Large intestine (tissue), 3 donors: ENCODE measurements around the gene NAPA. TPM values are rescaled to one million over a fixed set of nuclear protein-coding genes. Genes with fewer than 3 reads are reported as not detected.

Experiments used
- DNase-seq, 2 donors: peaks; one replicate each; pipeline versions ENCODE4 v3.0.0 to v3.0.0-alpha.2; 2013
- H3K27ac ChIP-seq: one replicate; pipeline ENCODE4 v1.5.1; 2013; ENCODE audit warnings: low read length
- H3K27me3 ChIP-seq: 2 replicates; pipeline ENCODE4 v1.6.1; 2013; ENCODE audit warnings: low read length; ENCODE audit not compliant: control insufficient read depth, insufficient read depth
- H3K36me3 ChIP-seq: 2 replicates; pipeline ENCODE4 v1.6.1; 2013; ENCODE audit warnings: low read length; ENCODE audit not compliant: control insufficient read depth, insufficient read depth
- H3K4me1 ChIP-seq: one replicate; pipeline ENCODE4 v1.6.1; 2013; ENCODE audit warnings: low read length; ENCODE audit not compliant: control insufficient read depth, insufficient read depth
- H3K4me3 ChIP-seq: one replicate; pipeline ENCODE4 v1.5.1; 2013; ENCODE audit warnings: low read length
- H3K9me3 ChIP-seq: one replicate; pipeline ENCODE4 v1.6.1; 2013; ENCODE audit warnings: mild to moderate bottlenecking, low read depth, low read length, moderate library complexity; ENCODE audit not compliant: control insufficient read depth
- WGBS: methylation state at CpG from one replicate; pipeline ENCODE4 v1.1.5; 2013; ENCODE audit warnings: low lambda C conversion rate; ENCODE audit not compliant: insufficient coverage; 5-methylcytosine and 5-hydroxymethylcytosine counted together
- polyA plus RNA-seq: library from polyadenylated mRNA; unstranded; fragments of 120-200 nt; gene quantifications from one replicate; pipeline ENCODE4 v1.2.1, GENCODE V29; 2013

NAPA gene
- polyA plus RNA-seq, 1 donor, result 87.9 TPM

DNA sequence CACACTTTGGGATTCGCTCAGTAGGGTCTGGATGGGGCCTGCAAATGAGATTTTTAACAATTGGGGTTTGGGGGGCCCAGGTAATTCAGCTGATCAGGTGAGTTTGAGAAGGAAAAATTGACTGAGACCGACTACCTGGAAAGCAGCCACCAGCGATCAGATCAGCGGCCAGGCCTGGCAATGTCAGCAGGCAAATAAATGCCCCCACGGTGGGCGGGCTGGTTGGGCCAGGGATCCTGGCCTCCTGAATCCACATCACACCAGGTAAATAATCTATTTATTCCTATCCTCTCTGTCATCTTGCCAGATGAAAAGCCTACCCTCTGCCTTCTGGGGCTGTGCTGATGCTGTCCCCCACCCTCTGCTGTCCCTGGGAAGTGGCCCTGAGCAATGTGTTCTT lies 9.4 kb downstream of the NAPA start:
- H3K27ac ChIP-seq, result no peak overlapping the region
- no peaks in the 10 kb centered on the region for H3K9me3 ChIP-seq
- H3K4me3 ChIP-seq, result no peak overlapping the region
- WGBS, result no CpG with 5 or more reads among the region's 6 CpGs
- no peak for DNase-seq
- H3K36me3 ChIP-seq, result peaks cover 51% of the 10 kb centered on the region
- no peaks in the 10 kb centered on the region for H3K27me3 ChIP-seq
- H3K4me1 ChIP-seq, result peaks cover 22% of the 10 kb centered on the region

- H3K27ac ChIP-seq, result no peak overlapping the region
- H3K36me3 ChIP-seq, result peaks cover 59% of the 10 kb centered on the region
- H3K27me3 ChIP-seq, result no peaks in the 10 kb centered on the region
- no peaks in the 10 kb centered on the region for H3K9me3 ChIP-seq
- H3K4me3 ChIP-seq, result no peak overlapping the region
- no peak for DNase-seq
- no CpG with 5 or more reads among the region's 5 CpGs for WGBS
- peaks cover 22% of the 10 kb centered on the region for H3K4me1 ChIP-seq
Measured at GRCh38 chr19:47503826-47504150, 11.1 kb downstream of the NAPA start.

DNA sequence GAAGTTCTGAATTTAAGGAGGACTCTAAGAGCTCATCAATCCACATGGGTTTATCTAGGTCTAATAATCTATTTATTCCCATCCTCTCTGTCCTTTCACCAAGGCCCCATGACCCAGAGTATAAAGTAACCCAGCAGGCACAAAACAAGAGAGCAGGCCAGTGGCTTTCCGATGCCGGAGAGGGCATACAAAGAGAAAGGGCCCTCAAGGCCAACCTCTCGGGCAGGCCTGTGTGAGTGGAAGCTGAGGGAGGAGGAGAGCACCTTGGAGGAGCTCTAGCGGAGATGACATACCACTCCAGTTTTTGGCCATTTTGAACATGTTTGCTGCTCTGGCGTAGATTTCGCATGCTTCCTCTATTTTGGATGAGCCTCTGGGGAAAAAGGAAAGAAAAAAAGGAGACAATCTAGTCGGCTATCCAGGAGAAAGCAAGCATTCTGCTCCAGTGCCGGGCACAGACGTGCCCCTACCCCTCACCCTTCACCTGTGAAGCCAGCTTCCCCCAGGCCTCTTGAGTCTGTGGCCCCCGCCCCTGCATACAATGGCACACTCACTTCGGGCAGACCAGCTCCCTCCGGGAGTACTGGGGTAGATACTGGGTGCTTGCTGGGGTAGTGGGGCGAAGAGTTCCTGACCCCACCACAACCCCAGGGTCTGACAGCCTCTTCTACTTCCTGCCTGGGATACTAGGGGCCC lies 11.6 kb downstream of the NAPA start:
- no CpG with 5 or more reads among the region's 13 CpGs for WGBS
- H3K36me3 ChIP-seq, result peaks cover 64% of the 10 kb centered on the region
- H3K9me3 ChIP-seq, result no peaks in the 10 kb centered on the region
- DNase-seq, result no peak
- peaks cover 22% of the 10 kb centered on the region for H3K4me1 ChIP-seq
- no peaks in the 10 kb centered on the region for H3K27me3 ChIP-seq
- H3K27ac ChIP-seq, result no peak overlapping the region
- H3K4me3 ChIP-seq, result no peak overlapping the region

- Histone ChIP-seq H3K4me1 (no peaks in the 10 kb centered on the region), H3K9me3 (no peaks in the 10 kb centered on the region), H3K27ac (no peak overlapping the region), H3K4me3 (no peak overlapping the region), H3K27me3 (no peaks in the 10 kb centered on the region), H3K36me3 (peaks cover 89% of the 10 kb centered on the region)
- DNase-seq, result no peak
- no CpG with 5 or more reads among the region's 32 CpGs for WGBS
Measured at GRCh38 chr19:47499863-47500830, 14.7 kb downstream of the NAPA start.

- no peaks in the 10 kb centered on the region for H3K27me3 ChIP-seq
- H3K36me3 ChIP-seq, result peaks cover 91% of the 10 kb centered on the region
- no peaks in the 10 kb centered on the region for H3K9me3 ChIP-seq
- H3K4me3 ChIP-seq, result no peak overlapping the region
- no peak for DNase-seq
- no peak overlapping the region for H3K27ac ChIP-seq
- no peaks in the 10 kb centered on the region for H3K4me1 ChIP-seq
- WGBS, result no CpG with 5 or more reads among the region's 7 CpGs
Measured at GRCh38 chr19:47499371-47499770, 15.5 kb downstream of the NAPA start.

GRCh38 chr19:47498561-47498960 lies 16.3 kb downstream of the NAPA start:
- Histone ChIP-seq H3K4me3 (no peak overlapping the region), H3K27ac (no peak overlapping the region), H3K36me3 (peaks cover 90% of the 10 kb centered on the region), H3K4me1 (no peaks in the 10 kb centered on the region), H3K27me3 (no peaks in the 10 kb centered on the region), H3K9me3 (no peaks in the 10 kb centered on the region)
- WGBS, result no CpG with 5 or more reads among the region's 5 CpGs
- no peak for DNase-seq

DNA sequence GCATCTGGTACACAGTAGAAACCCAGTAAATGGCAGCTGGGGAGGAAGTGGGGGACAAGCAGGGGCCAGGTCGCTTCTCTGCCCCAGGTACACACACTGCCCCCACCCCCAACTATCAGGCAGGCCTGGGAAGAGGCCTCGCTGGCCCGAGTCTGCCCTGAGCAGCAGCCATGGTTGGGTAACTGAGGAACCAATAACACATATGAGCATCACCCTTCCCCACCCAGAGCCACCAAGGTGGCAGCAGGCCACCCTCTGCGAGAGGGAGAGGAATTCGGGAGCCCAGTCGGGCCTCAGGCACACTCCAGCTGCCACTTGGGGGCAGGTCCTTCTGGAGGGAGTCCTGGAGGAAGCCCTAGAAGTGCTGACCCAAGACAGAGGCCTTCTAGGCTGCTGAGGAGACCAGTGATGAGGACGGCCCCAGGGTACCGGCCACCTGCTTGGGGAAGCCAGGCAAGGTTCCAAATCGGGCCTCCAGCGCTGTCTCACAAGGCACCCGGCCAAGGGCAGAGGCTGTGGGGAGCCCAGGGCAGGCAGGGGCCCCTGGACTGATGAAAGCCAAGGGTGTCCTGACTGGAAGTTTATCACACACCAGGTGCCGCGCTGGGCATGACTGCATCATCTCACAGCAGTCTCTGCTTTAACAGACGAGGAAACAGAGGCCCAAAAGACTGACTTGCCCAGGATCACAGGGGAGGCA lies 16.9 kb downstream of the NAPA start:
- Histone ChIP-seq H3K4me3 (no peak overlapping the region), H3K36me3 (peaks cover 90% of the 10 kb centered on the region), H3K27ac (no peak overlapping the region), H3K9me3 (no peaks in the 10 kb centered on the region), H3K4me1 (no peaks in the 10 kb centered on the region), H3K27me3 (no peaks in the 10 kb centered on the region)
- WGBS, result no CpG with 5 or more reads among the region's 14 CpGs
- DNase-seq, result no peak

DNA sequence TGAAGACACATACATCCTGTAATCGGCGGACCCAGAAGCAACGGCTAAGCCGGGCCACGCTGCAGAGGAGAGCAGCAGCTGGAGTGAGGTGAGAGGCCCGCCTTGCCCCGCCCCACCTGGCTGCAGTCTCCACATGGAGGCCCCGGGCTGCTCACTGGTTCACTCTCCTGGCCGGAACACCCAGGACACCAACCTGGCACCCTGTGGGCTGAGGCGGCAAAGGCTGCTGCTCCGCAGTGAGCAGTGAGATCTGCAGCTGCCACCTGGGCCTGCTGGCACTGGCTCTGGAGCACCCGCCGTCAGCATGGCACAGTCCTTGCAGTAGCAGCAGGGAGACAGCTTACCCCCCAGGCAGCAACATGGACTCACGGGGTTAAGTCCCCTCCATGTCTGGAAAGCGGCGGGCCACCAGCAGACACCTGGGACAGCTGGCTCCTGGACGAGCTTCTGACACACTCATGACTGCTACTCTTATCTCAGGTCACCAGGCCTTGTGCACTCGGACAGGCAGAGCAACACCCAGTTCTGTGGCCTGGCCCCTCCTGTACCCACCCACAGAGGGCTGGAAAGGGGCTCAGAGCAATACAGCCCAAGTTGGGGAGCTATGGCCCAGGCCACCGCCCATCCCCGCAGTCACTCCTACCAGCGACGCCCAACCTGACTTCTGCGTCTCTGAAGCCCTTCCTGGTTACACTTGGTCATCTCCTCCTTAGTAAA lies 17.7 kb downstream of the NAPA start:
- DNase-seq, result no peak
- no CpG with 5 or more reads among the region's 23 CpGs for WGBS

GRCh38 chr19:47495478-47496372 lies 19.1 kb downstream of the NAPA start:
- Histone ChIP-seq H3K27ac (no peak overlapping the region), H3K9me3 (no peaks in the 10 kb centered on the region), H3K36me3 (peaks cover 91% of the 10 kb centered on the region), H3K4me1 (no peaks in the 10 kb centered on the region), H3K27me3 (no peaks in the 10 kb centered on the region), H3K4me3 (no peak overlapping the region)
- no peak for DNase-seq
- 100% methylated on average over 1 of the region's 17 CpGs for WGBS

More for the DNA sequence above, 17.7 kb downstream of the NAPA start:
- H3K4me1 ChIP-seq, result no peaks in the 10 kb centered on the region
- no peaks in the 10 kb centered on the region for H3K27me3 ChIP-seq
- H3K27ac ChIP-seq, result no peak overlapping the region
- H3K4me3 ChIP-seq, result no peak overlapping the region
- no peaks in the 10 kb centered on the region for H3K9me3 ChIP-seq
- peaks cover 91% of the 10 kb centered on the region for H3K36me3 ChIP-seq
